ENCODE data around the gene DEPDC5. TPM values are rescaled to one million over a fixed set of nuclear protein-coding genes. Genes with fewer than 3 reads are reported as not detected.
A peak's percentile ranks its signal among the peaks of the same experiment; 100 is the strongest.
"Not testable (repeated sequence)": the region's sequence is repeated elsewhere in the genome, so short reads cannot be mapped to it uniquely, and the experiment has no call there.

Gene DEPDC5
- total RNA-seq (ENCODE audit: insufficient read depth, low replicate concordance): 29.9 TPM

DNA sequence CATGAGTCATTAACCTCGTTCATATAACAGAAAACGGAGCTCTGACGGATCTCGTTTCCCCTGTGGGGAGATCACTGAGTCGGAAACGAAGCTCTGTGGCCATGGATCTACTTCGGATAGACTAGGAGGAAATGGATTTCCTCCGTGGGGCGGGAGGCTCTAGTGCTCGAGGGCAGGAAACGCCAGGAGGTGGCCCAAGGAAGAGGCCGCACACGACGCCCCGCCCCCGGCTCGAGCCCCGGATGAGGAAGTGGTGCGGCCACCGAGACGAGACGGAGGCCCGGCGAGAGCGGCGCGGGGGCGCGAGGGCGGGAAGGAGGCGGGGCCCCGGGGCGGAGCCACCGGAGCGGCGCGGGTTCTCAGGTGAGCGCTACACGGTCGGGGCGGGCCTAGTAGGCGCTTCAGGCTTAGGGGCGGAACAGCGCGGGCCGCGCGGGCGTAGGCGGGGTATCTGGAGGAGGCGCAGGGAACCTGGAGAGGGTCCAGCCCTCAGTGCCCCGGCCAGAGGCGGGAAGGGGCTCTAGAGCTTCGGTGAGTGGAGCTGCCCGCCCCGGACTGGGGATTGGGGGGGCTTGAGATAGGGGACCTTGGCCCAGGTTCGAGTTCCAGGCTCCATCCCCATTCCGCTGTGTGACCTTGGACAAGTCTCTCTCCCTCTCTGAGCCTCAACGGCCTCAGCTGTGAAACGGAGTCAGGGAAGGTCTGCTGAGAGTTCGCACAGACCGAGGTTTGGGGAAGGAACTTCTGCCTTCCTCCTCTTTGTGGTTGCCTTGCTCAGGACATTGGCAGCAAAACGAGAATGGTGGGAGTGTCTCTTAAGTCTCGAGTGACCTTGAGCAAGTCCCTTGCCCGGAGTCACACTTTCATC lies at the start of gene DEPDC5:
DEPDC5 (plus strand) TSS at position 386 of the 868 bp plus-strand sequence. CDS start 903 bp downstream, outside the sequence.
- peak; percentile 98 for DNase-seq (ENCODE audit: low spot score)

- DNase-seq (ENCODE audit: low spot score): no peak
Observed at GRCh38 chr22:31707519-31707918, 46.3 kb upstream of the DEPDC5 start.

- not testable (repeated sequence) for DNase-seq (ENCODE audit: low spot score)
Observed at GRCh38 chr22:31711226-31711625, 42.6 kb upstream of the DEPDC5 start.

DNA sequence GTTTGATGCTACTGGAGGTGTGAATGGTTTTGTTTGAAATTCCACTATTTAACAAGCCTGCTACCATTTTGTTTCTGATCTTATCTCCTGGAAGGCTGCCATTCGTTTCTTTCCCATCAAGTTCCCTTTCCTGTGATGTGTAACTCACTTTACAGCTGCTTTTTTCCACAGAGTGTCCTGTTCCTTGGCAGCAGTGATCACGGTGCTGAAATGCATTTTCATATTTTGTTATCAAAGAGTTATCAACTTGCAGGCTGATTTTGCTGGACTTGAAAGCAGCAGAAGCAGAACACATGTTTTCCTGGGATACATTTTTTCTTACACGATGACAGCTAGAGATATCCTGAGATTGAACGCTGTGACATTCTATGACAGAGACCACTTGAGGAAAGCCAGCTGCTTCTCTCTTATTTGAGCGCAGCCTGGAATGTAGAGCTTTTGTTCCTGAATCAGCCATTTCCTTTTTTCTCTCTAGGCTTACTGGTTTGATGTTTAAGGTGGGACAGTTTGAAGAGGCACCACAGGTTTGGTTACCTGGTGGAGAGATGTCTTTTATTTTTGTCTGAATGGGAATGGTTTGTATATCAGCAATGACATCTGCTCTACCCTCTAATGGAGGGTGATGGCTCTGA lies 38.6 kb upstream of the DEPDC5 start:
- peak; percentile 57 for DNase-seq (ENCODE audit: low spot score)

DNA sequence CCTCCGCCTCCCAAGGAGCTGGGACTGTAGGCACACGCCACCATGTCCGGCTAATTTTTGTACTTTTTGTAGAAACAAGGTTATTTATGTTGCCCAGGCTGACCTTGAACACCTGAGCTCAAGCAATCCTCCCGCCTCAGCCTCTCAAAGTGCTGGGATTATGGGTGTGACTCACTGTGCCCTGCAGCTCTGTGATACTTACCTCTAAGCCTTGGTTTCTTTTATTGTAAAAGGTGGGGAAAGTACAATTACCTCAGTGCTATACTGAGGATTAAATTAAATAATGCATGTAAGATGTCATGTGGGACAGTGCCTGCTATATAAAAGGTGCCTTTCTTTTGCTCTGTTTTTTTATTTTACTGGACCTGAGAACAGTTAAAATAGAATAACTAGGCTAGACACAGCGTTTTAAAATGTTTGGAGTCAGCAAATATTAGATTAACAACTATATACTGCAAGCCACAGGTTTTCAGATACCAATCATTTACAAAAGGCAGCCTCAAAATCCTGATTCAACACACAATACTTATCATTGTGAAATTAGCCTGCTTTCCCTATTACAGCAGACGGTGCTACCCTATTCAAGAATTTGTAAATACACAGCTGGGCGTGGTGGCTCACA lies 33.9 kb upstream of the DEPDC5 start:
- no peak for DNase-seq (ENCODE audit: low spot score)

DNA sequence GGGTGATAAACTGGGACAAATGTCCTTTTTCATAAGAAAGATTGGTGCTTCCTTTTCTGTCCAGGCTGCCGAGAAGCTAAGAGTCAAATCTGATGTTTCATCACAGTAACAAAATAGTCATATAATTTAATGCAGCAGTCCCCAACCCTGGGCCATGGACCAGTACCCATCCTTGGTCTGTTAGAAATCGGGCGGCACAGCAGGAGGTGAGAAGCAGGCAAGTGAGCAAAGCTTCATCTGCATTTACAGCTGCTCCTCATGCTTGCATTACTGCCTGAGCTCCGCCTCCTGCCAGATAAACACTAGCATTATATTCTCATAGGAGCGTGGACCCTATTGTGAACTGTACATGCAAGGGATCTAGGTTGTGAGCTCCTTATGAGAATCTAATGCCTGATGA lies 30.1 kb upstream of the DEPDC5 start:
- DNase-seq (ENCODE audit: low spot score): no peak

GRCh38 chr22:31726692-31727091 lies 27.1 kb upstream of the DEPDC5 start:
- no peak for DNase-seq (ENCODE audit: low spot score)

DNA sequence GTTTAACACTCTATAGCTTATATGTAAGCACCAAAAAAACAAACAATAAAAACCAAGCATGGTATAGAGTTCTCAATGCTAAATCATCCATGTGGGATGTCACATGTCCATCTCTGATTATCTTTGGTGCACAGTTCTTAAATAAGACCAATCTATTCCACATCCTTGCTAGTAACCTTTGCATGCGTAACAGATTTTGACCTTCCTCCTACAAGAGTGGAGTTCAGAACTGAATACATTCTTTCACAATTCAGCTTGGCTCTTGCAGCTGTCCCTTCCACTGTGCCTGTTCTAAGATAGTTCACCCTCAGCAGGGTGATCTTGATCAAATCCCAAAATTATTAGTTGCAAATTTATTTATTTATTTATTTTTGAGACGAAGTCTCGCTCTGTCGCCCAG lies 25.0 kb upstream of the DEPDC5 start:
- no peak for DNase-seq (ENCODE audit: low spot score)

GRCh38 chr22:31730344-31730711 lies 23.5 kb upstream of the DEPDC5 start:
- no peak for DNase-seq (ENCODE audit: low spot score)

DNA sequence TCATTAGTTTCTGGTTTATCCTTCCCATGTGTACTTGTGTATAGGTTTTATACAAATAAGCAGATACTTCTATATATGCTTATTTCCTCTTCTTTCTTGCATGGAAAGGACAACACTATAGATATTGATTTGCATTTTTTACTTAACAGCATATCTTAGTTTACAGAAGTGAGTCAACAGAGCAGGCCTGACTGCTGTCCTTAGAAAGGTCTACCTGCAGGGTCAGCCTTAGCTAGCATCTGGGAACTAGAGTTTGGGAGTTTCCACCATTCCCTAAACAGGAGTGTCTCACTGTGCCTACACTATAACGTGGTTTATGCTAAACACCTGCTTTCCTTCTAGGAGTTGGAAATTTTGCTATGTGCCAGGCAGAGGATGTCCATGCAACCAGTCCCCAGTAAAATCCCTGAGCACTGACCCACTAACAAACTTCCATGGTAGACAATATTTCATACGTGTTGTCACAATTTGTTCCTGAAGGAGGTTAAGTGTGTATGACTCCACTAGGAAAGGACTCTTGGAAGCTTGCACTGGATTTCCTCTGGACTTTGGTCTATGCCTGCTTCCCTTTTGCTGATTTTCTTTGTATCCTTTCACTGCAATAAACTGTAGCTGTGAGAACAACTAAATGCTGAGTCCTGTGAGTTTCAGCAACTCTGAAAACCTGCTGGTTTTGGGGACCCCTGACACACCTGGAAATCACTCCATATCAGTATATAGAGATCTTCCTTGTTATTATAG lies 21.6 kb upstream of the DEPDC5 start:
- DNase-seq (ENCODE audit: low spot score): no peak

DNA sequence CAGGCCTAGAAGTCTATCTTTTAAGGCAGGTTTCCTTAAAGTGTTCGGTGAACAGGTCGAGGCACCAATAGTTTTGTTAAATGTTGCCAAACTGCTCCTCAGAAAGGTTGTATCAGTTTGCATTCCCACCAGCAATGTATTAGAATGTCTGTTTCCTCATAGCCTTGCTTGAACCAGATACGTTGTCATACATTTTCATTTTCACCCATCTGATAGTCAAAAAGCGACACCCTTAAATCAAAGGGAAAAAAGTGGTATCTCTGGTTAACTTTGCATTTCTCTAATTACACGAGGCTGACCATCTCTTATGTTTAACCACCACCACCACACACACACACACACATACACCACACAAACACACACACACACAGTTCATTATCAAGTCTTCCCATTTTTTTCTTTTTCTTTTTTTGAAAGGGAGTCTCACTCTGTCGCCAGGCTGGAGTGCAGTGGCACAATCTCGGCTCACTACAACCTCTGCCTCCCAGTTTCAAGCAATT lies 20.2 kb upstream of the DEPDC5 start:
- no peak for DNase-seq (ENCODE audit: low spot score)

GRCh38 chr22:31734512-31734911 lies 19.3 kb upstream of the DEPDC5 start:
- no peak for DNase-seq (ENCODE audit: low spot score)

- no peak for DNase-seq (ENCODE audit: low spot score)
Observed at GRCh38 chr22:31736458-31736857, 17.4 kb upstream of the DEPDC5 start.

DNA sequence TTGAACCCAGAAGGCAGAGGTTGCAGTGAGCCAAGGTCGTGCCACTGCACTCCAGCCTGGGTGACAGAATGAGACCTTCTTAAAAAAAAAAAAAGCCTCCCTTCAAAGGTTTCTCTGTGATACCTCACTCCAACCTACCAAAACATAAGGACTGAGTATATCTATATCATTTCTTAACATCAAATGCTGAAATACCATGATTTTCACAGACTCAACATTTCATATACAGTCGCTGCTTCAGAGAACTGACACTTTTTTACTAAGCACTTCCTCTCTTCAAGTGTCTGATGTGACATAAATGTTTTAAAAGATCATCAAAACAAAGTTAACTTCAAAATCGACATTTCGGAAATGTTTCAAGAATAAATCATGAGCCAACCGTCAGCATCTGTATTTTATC lies 15.9 kb upstream of the DEPDC5 start:
- no peak for DNase-seq (ENCODE audit: low spot score)

GRCh38 chr22:31738566-31738965 lies 15.3 kb upstream of the DEPDC5 start:
- DNase-seq (ENCODE audit: low spot score): peak; percentile 78

DNA sequence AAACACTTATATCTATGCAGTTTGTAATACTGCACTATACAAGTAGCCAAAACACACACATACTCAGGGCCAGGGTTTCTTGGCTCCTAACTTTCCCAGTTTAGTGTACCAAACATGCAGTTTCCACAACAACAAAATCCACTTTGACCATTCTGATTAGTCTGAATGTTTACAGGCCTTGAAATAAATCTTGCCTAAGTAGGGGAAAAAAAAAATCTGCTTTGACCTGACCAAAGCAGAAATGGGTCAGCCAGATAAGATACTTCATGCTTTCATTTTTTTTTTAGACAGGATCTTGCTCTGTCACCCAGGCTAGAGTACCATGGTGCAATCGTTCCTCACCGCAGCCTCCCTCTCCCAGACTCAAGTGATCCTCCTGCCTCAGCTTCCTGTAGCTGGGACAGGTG lies 14.0 kb upstream of the DEPDC5 start:
- peak; percentile 75 for DNase-seq (ENCODE audit: low spot score)

GRCh38 chr22:31740314-31740713 lies 13.5 kb upstream of the DEPDC5 start:
- DNase-seq (ENCODE audit: low spot score): not testable (repeated sequence)

GRCh38 chr22:31742115-31742514 lies 11.7 kb upstream of the DEPDC5 start:
- DNase-seq (ENCODE audit: low spot score): peak; percentile 50

GRCh38 chr22:31742682-31743081 lies 11.1 kb upstream of the DEPDC5 start:
- no peak for DNase-seq (ENCODE audit: low spot score)

- no peak for DNase-seq (ENCODE audit: low spot score)
Observed at GRCh38 chr22:31743871-31744270, 9.9 kb upstream of the DEPDC5 start.

DNA sequence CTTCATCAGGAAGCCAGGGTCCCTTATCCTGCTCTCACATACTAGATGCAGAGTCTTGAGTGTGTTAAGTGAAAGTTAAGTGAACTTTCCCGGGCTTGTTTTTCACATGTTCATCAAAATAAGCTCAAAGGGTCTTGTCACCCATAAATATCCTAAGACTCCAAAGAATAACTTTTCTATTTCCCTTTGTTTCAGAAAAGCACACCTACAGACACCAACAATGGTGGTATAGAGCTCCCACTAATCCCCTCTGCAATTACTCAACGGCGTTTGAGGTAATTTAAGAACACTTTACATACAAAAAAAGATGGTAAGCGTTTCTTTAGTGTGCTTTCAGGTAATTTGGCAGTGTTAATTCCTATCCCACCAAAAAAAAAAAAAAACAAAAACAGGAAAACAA lies 6.4 kb upstream of the DEPDC5 start:
- no peak for DNase-seq (ENCODE audit: low spot score)

GRCh38 chr22:31748490-31748889 lies 5.3 kb upstream of the DEPDC5 start:
- DNase-seq (ENCODE audit: low spot score): no peak

All from umbilical cord (tissue), 2 donors.